H1 (cell line): Measurements from ENCODE around the gene L3MBTL4.

Experiments
- CTCF ChIP-seq, 3 experiments: IDR thresholded peaks; 1 replicate in 2 of 3; 2 replicates in 1 of 3; pipeline versions ENCODE4 v1.5.1 to v1.6.1; 2011; ENCODE audit warnings: low read length in 3 of 3, mild to moderate bottlenecking in 3 of 3, inconsistent platforms in 2 of 3, low read depth in 1 of 3, moderate library complexity in 1 of 3; ENCODE audit not compliant: insufficient read depth in 1 of 3; ENCODE audit errors: control extremely low read depth in 1 of 3
- E2F6 ChIP-seq: IDR thresholded peaks from 2 replicates; pipeline ENCODE4 v1.6.1; 2012; ENCODE audit warnings: inconsistent platforms
- HDAC6 ChIP-seq: IDR thresholded peaks from one replicate; pipeline ENCODE4 v1.7.1; 2012; ENCODE audit warnings: low read depth, mild to moderate bottlenecking, inconsistent platforms, low read length, moderate library complexity
- JUND ChIP-seq: IDR thresholded peaks from 2 replicates; pipeline ENCODE4 v1.6.1; 2011; ENCODE audit warnings: mild to moderate bottlenecking, improper control_type of control experiment, low read length
- MAFK ChIP-seq: IDR thresholded peaks from 2 replicates; pipeline ENCODE4 v1.6.1; 2012; ENCODE audit warnings: low read depth, mild to moderate bottlenecking, improper control_type of control experiment, low read length
- SIN3A ChIP-seq, 2 experiments: IDR thresholded peaks in 1 of 2; conservative IDR thresholded peaks in 1 of 2; 2 replicates each; pipeline ENCODE4 v1.6.1; 2011 to 2012; ENCODE audit warnings: low read length in 2 of 2, improper control_type of control experiment in 1 of 2, low read depth in 1 of 2, mild to moderate bottlenecking in 1 of 2
- SP2 ChIP-seq: IDR thresholded peaks from 2 replicates; pipeline ENCODE4 v1.6.1; 2012; ENCODE audit warnings: mild to moderate bottlenecking, low read length, inconsistent platforms
- TEAD4 ChIP-seq: IDR thresholded peaks from 2 replicates; pipeline ENCODE4 v1.6.1; 2012; ENCODE audit warnings: low read depth, low read length, inconsistent platforms, mixed read lengths
- ZNF274 ChIP-seq: IDR thresholded peaks from 2 replicates; pipeline ENCODE4 v1.7.0; 2012; ENCODE audit warnings: low read length, borderline replicate concordance; ENCODE audit errors: extremely low read depth

DNA sequence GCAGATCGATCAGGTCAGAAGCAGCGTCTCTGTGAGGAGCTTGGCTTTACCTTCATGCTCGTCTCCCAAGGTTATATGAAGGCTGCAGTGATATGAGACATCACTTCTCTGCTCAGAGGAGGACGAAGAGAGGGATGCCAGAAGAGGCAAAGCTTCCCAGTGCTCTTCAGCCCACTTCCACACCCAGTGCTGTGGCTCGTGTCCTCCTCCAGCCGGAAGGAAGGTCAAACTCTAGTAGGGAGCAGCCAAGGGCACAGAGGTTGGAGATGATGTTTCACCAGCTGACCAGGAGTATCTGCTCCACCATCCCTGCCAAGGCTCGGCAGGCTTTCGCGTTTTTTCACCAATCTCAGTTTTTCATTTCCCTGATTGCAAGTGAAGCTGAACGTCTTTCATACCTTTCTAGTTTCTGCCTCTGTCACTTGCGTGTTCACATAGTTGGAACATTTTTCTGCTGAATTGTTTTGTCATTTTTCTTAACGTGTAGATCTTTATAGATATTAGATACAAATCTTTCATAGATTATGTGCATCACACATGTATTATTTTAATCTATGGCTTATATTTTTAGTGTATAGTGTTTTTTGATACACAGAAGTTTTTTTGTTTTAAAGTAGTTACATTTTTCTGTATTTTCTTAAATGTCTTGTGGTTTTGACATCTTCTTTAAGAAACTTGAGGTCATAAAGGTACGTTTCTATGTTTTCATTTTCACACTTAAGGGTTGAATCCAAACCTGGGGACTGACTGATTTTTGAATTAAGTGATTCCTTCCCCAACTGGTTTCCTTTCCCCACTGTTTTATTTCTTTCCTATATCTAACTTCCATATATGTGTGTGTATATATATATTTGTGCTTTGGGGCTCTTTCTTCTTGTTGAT lies 23.5 kb upstream of the L3MBTL4 start:
- TF ChIP-seq E2F6 (no peak), CTCF (IDR thresholded peaks at IDR 0.05; ENCODE audit: control extremely low read depth in 1 of 3, insufficient read depth in 1 of 3, low read depth in 1 of 3, low read length in 3 of 3) (no peak), JUND (no peak), ZNF274 (no peak), HDAC6 (no peak), SIN3A (conservative IDR thresholded peaks at IDR 0.05 in 1 of 2, IDR thresholded peaks at IDR 0.05 in 1 of 2; ENCODE audit: low read depth in 1 of 2, low read length in 2 of 2) (no peak), TEAD4 (no peak), MAFK (no peak), SP2 (no peak)
